Subcutaneous adipose tissue (tissue), 4 donors: Measurements from ENCODE around the gene ASCL2. TPM values are rescaled to one million over a fixed set of nuclear protein-coding genes. Genes with fewer than 3 reads are reported as not detected.

Source experiments
- total RNA-seq, 4 donors: library from RNA; depleted of rRNA; stranded (reverse); fragments of >200 nt; gene quantifications; one replicate each; pipeline ENCODE4 v1.1.0, GENCODE V29; 2016
- TF ChIP-seq, protein P1 (sequence below): fragments of 450-650 bp; IDR thresholded peaks from one replicate; pipeline ENCODE4 v1.5.1; 2016; ENCODE audit warnings: low read depth, mild to moderate bottlenecking, control low read depth, antibody characterized with exemption, moderate library complexity

ASCL2 gene
- total RNA-seq, 4 donors from 2014 or later = 0.22 to 0.98 (median 0.63) TPM

DNA sequence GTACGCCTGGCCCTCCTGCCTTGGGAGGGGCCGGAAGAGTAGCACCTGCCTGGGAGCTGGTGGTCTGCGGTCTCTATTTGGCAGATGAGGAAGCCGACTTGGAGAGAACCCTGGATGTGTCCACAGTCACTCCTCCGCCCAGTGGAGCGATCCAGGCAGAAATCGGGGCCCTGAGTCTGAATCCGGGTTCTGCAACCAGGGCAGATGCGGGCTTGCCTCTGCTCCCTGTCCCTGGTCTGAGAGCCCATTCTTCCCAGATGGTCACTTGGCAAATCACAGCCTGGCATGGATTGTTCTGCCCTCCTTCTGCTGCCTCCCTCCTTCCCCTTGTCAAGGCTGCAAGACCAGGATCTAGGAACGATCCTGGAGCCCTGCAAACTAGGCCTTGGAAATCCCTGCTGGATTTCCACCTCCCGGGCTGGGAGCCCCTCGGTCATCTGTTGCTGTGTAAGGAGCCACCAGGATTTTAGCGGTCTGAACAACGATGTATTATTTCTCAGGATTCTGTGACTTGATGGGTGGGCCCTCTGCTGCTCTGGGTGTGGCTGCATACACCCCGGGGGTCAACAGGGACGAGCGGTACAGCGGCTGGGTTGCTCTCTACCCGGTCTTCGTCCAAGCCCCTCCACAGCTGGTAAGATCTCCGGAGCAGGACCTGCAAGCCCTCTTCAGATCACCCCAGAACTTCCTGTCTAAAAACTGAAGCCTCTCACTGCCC, 2.0 kb upstream of the ASCL2 start:
- TF ChIP-seq, protein P1, sequence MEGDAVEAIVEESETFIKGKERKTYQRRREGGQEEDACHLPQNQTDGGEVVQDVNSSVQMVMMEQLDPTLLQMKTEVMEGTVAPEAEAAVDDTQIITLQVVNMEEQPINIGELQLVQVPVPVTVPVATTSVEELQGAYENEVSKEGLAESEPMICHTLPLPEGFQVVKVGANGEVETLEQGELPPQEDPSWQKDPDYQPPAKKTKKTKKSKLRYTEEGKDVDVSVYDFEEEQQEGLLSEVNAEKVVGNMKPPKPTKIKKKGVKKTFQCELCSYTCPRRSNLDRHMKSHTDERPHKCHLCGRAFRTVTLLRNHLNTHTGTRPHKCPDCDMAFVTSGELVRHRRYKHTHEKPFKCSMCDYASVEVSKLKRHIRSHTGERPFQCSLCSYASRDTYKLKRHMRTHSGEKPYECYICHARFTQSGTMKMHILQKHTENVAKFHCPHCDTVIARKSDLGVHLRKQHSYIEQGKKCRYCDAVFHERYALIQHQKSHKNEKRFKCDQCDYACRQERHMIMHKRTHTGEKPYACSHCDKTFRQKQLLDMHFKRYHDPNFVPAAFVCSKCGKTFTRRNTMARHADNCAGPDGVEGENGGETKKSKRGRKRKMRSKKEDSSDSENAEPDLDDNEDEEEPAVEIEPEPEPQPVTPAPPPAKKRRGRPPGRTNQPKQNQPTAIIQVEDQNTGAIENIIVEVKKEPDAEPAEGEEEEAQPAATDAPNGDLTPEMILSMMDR = no peak

DNA sequence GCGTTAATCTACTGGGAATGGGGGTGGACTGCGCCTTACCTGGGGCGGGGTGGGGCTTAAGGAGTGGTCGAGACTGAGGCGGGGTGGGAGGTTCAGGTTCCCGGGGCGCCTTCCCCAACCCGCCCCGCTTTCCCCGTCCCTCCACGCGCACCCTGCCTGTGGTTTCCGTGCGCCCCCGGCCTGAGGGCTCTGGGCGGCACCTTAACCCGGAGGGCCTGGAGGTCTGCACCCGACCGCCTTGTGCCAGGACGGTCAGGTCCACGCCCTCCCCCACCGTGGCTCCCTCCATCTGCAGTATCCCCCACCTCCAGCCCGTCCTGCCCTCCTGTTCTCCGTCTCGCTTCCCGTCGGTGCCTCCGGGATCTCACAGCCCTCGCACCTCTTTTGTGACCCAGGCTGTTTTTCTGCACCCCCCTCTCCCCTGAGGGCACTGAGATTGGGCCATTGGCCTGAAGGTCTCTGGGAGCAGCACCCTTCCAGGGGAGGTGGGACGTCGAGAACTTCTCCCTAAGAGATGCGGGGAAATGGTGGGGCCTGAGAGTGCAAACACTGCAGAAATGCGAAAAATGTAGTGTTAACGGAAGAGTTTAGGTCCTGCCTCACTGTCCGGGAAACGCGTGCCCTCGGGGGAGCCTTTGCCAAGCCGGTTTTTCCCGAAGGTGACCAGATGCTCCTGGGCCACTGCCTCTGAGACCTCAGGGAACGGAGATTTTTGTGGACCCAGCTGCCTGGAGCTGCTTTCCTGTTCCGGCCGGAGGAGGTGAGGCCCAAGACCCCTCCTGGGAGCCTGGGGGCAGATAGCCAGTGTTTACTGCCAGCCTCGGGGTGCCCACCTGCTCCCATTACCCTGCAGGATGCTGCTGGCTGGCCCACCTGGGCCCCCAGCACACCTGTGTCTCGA, 1.2 kb upstream of the ASCL2 start:
- TF ChIP-seq, protein P1 = no peak

- TF ChIP-seq, protein P1 = no peak
Observed at GRCh38 chr11:2271077-2271326, 614 bp upstream of the ASCL2 start.

DNA sequence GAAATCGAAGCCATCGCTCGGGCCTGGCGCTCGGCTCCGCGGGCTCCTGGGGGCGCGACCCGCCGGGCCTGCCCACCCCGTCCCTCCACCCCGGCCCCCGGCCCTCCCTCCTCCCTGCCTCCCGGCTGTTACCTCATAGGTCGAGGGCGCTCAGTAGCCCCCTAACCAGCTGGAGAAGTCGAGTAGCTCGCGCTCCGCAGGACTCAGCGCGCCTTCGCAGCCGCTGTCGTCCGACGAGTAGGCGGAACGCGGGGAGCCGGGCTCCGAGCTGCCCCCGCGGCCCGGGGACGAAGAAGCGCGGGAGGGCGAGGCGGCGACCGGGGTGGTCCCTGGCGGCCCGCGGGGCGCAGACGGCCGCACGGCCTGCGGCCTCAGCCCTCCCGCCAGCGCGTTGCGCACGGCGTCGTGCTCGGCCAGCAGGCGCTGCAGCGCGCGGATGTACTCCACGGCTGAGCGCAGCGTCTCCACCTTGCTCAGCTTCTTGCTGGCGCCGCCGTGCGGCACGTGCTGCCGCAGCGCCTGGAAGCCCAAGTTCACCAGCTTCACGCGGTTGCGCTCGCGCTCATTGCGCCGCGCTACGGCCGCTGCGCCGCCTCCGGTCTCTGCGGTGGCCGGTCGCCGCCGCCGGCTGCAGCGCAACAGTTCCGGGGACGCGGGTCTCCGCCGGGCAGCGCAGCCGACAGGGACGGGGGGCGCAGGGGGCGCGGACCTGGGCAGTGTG, 627 bp downstream of the ASCL2 start:
- TF ChIP-seq, protein P1 = no peak

DNA sequence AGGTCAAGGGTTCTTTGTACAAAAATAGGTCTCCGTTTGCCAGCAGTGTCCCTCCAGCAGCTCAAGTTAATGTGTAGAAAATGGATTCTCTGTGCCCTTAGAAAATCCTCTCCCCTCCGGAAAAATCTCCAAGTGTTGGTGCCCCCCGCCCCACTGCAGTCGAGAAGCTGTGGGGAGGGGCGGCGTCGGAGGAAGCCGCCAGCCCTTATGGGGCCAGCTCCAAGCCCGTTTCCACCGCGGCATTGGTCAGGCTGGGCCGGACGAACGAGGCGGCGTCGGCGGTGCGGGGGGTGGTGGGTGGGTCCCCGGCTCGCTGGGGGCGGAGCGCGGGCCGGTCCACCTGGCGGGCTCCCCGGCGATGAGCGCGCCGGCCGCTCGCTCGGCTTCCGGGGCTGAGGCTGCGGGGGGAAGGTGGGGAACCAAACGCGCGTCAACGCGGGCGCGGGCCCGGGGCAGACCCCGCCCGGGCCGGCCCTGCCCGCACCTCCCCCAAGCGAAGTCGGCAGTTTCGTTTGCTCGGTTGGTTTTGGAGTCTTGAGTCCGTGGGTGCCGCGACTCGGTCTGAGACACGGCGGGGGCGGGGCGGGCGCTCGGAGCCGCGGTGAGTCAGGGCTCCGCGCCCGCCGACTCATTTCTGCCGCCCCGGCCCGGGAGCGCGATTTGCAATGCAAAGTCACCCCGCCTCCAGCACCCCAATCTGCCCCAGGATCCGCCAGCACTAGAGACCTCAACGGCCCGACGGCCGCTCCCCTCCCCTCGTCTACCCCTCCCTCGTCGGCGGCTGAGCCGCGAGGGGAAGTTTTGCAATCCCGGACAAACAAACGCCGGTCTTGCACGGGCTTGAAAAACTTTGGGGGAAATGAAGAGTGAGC, 1.4 kb downstream of the ASCL2 start:
- TF ChIP-seq, protein P1 = no peak

GRCh38 chr11:2267851-2268728, 2.3 kb downstream of the ASCL2 start:
- TF ChIP-seq, protein P1 = no peak
